Hepatocyte (in vitro differentiated cells): ENCODE data around the gene AMPH. TPM values are rescaled to one million over a fixed set of nuclear protein-coding genes. Genes with fewer than 3 reads are reported as not detected.

Source experiments
- DNase-seq: peaks from one replicate; pipeline ENCODE4 v3.0.0-alpha.2; 2016; ENCODE audit warnings: low spot score
- H2AFZ ChIP-seq: fragments of 200-600 bp; sonication (generic); 2 replicates; pipeline ENCODE4 v1.6.0; 2016; ENCODE audit warnings: antibody characterized with exemption, mild to moderate bottlenecking
- H3K27ac ChIP-seq: fragments of 200-600 bp; sonication (generic); 2 replicates; pipeline ENCODE4 v1.5.1; 2016; ENCODE audit warnings: mild to moderate bottlenecking
- H3K27me3 ChIP-seq: fragments of 200-600 bp; sonication (generic); 2 replicates; pipeline ENCODE4 v1.6.1; 2016
- H3K36me3 ChIP-seq: fragments of 200-600 bp; sonication (generic); replicated peaks from 2 replicates; pipeline ENCODE4 v1.5.1; 2016; ENCODE audit warnings: low read depth; ENCODE audit not compliant: insufficient read depth
- H3K4me1 ChIP-seq: fragments of 200-600 bp; sonication (generic); 2 replicates; pipeline ENCODE4 v1.5.1; 2016; ENCODE audit warnings: mild to moderate bottlenecking, moderate library complexity; ENCODE audit not compliant: insufficient read depth
- H3K4me2 ChIP-seq: fragments of 200-600 bp; sonication (generic); 2 replicates; pipeline ENCODE4 v1.6.0; 2016
- H3K4me3 ChIP-seq: fragments of 200-600 bp; sonication (generic); 2 replicates; pipeline ENCODE4 v1.5.1; 2016; ENCODE audit warnings: mild to moderate bottlenecking
- H3K79me2 ChIP-seq: fragments of 200-600 bp; sonication (generic); 2 replicates; pipeline ENCODE4 v1.6.0; 2017; ENCODE audit warnings: mild to moderate bottlenecking
- H3K9me2 ChIP-seq: fragments of 200-600 bp; sonication (generic); replicated peaks from 2 replicates; pipeline ENCODE4 v1.6.0; 2017; ENCODE audit warnings: mild to moderate bottlenecking; ENCODE audit not compliant: insufficient read depth
- H3K9me3 ChIP-seq: fragments of 200-600 bp; sonication (generic); 2 replicates; pipeline ENCODE4 v1.5.1; 2016; ENCODE audit warnings: low read depth, mild to moderate bottlenecking
- H4K20me1 ChIP-seq: fragments of 200-600 bp; sonication (generic); 2 replicates; pipeline ENCODE4 v1.6.0; 2016; ENCODE audit warnings: mild to moderate bottlenecking; ENCODE audit not compliant: insufficient read depth, poor library complexity, severe bottlenecking
- CTCF ChIP-seq: fragments of 200-600 bp; sonication (generic); IDR thresholded peaks from 2 replicates; pipeline ENCODE4 v1.5.1; 2016; ENCODE audit warnings: antibody characterized with exemption, mild to moderate bottlenecking; ENCODE audit not compliant: poor library complexity
- EZH2 ChIP-seq: fragments of 200-600 bp; sonication (generic); IDR thresholded peaks from 2 replicates; pipeline ENCODE4 v1.6.1; 2016; ENCODE audit warnings: antibody characterized with exemption, mild to moderate bottlenecking, borderline replicate concordance
- EZH2phosphoT487 ChIP-seq: fragments of 200-600 bp; sonication (generic); IDR thresholded peaks from one replicate; pipeline ENCODE4 v1.6.1; 2018; ENCODE audit warnings: antibody characterized with exemption, mild to moderate bottlenecking, low read depth, moderate library complexity; ENCODE audit not compliant: unreplicated experiment, severe bottlenecking
- WGBS: methylation state at CpG from one replicate; pipeline ENCODE4 v1.1.6; 2016; ENCODE audit warnings: low lambda C conversion rate; ENCODE audit errors: missing lambda C conversion rate; 5-methylcytosine and 5-hydroxymethylcytosine counted together
- polyA plus RNA-seq: library from polyadenylated mRNA; unstranded; fragments of >200 nt; fragmentation: Nextera tagmentation; extraction: Ambion mirVana; gene quantifications from 2 replicates; pipeline ENCODE4 v1.2.1, GENCODE V29; 2016
- total RNA-seq: library from RNA; depleted of rRNA; stranded (reverse); fragments of >200 nt; gene quantifications from 2 replicates; pipeline ENCODE4 v1.2.3, GENCODE V29; 2014

AMPH gene
- total and polyA plus RNA-seq, 2 experiments from 2014 or later: 2.0 to 2.8 TPM

GRCh38 chr7:38546763-38547162, 84.4 kb downstream of the AMPH start:
- Histone ChIP-seq H3K27me3 (no peaks in the 10 kb centered on the region), H3K27ac (no peak overlapping the region), H4K20me1 (no peaks in the 10 kb centered on the region), H3K4me2 (no peak overlapping the region), H3K9me2 (no peaks in the 10 kb centered on the region), H3K79me2 (no peaks in the 10 kb centered on the region), H3K4me1 (no peaks in the 10 kb centered on the region), H3K4me3 (no peak overlapping the region), H3K9me3 (no peaks in the 10 kb centered on the region), H3K36me3 (no peaks in the 10 kb centered on the region), H2AFZ (no peak overlapping the region)
- no peak for DNase-seq
- no peak for TF ChIP-seq CTCF
- no peak for TF ChIP-seq EZH2phosphoT487
- no peak for TF ChIP-seq EZH2
- 75% methylated on average over 4 of the region's 4 CpGs for WGBS

GRCh38 chr7:38545977-38546376, 85.2 kb downstream of the AMPH start:
- no peaks in the 10 kb centered on the region for H4K20me1 ChIP-seq
- H3K4me2 ChIP-seq: no peak overlapping the region
- no peaks in the 10 kb centered on the region for H3K27me3 ChIP-seq
- no peaks in the 10 kb centered on the region for H3K9me3 ChIP-seq
- H3K4me3 ChIP-seq: no peak overlapping the region
- WGBS: 57% methylated on average over 3 of the region's 3 CpGs
- no peak for TF ChIP-seq EZH2
- TF ChIP-seq CTCF: no peak
- no peak for TF ChIP-seq EZH2phosphoT487
- no peaks in the 10 kb centered on the region for H3K9me2 ChIP-seq
- no peaks in the 10 kb centered on the region for H3K79me2 ChIP-seq
- H2AFZ ChIP-seq: no peak overlapping the region
- DNase-seq: no peak
- H3K4me1 ChIP-seq: no peaks in the 10 kb centered on the region
- no peak overlapping the region for H3K27ac ChIP-seq
- H3K36me3 ChIP-seq: no peaks in the 10 kb centered on the region

- Histone ChIP-seq H3K27me3 (no peaks in the 10 kb centered on the region), H3K79me2 (no peaks in the 10 kb centered on the region), H3K9me3 (no peaks in the 10 kb centered on the region), H3K4me3 (no peak overlapping the region), H3K4me2 (no peak overlapping the region), H3K27ac (no peak overlapping the region), H2AFZ (no peak overlapping the region), H3K36me3 (no peaks in the 10 kb centered on the region), H3K4me1 (no peaks in the 10 kb centered on the region), H4K20me1 (no peaks in the 10 kb centered on the region), H3K9me2 (no peaks in the 10 kb centered on the region)
- 71% methylated on average over 2 of the region's 2 CpGs for WGBS
- DNase-seq: no peak
- TF ChIP-seq EZH2 (no peak), CTCF (no peak), EZH2phosphoT487 (no peak)
Measured at GRCh38 chr7:38542156-38542555, 89.0 kb downstream of the AMPH start.

- H3K4me1 ChIP-seq: no peaks in the 10 kb centered on the region
- H4K20me1 ChIP-seq: no peaks in the 10 kb centered on the region
- TF ChIP-seq EZH2 (no peak), EZH2phosphoT487 (no peak), CTCF (no peak)
- no peaks in the 10 kb centered on the region for H3K36me3 ChIP-seq
- H3K9me3 ChIP-seq: no peaks in the 10 kb centered on the region
- no peak for DNase-seq
- H2AFZ ChIP-seq: no peak overlapping the region
- H3K27me3 ChIP-seq: no peaks in the 10 kb centered on the region
- H3K4me2 ChIP-seq: no peak overlapping the region
- H3K4me3 ChIP-seq: no peak overlapping the region
- H3K9me2 ChIP-seq: no peaks in the 10 kb centered on the region
- no peak overlapping the region for H3K27ac ChIP-seq
- WGBS: 74% methylated on average over 3 of the region's 3 CpGs
- H3K79me2 ChIP-seq: no peaks in the 10 kb centered on the region
Measured at GRCh38 chr7:38541440-38541839, 89.7 kb downstream of the AMPH start.
